Smooth muscle cell (in vitro differentiated cells): Measurements from ENCODE around the gene CFHR5. TPM values are rescaled to one million over a fixed set of nuclear protein-coding genes. Genes with fewer than 3 reads are reported as not detected.
A peak's percentile ranks its signal among the peaks of the same experiment; 100 is the strongest.
"Not testable (repeated sequence)": the region's sequence is repeated elsewhere in the genome, so short reads cannot be mapped to it uniquely, and the experiment has no call there.

ENCODE experiments used
- DNase-seq: peaks from one replicate; lab custom pipeline; 2025; ENCODE audit not compliant: unreplicated experiment; lab: John Stamatoyannopoulos, UW
- H2AFZ ChIP-seq: fragments of 200-600 bp; sonication (generic); 2 replicates; pipeline ENCODE4 v1.6.0; 2016; ENCODE audit warnings: antibody characterized with exemption, low read depth, mild to moderate bottlenecking
- H3F3A ChIP-seq: fragments of 200-600 bp; sonication (generic); 2 replicates; pipeline ENCODE4 v1.6.0; 2017; ENCODE audit warnings: antibody characterized with exemption, low read depth
- H3K27ac ChIP-seq: fragments of 200-600 bp; sonication (generic); 2 replicates; pipeline ENCODE4 v1.5.1; 2016; ENCODE audit warnings: low read depth, mild to moderate bottlenecking
- H3K27me3 ChIP-seq: fragments of 200-600 bp; sonication (generic); 2 replicates; pipeline ENCODE4 v1.6.1; 2016; ENCODE audit warnings: low read depth, mild to moderate bottlenecking
- H3K36me3 ChIP-seq: fragments of 200-600 bp; sonication (generic); 2 replicates; pipeline ENCODE4 v1.5.1; 2016; ENCODE audit warnings: low read depth
- H3K4me1 ChIP-seq: fragments of 200-600 bp; sonication (generic); 2 replicates; pipeline ENCODE4 v1.5.1; 2016; ENCODE audit warnings: low read depth
- H3K4me2 ChIP-seq: fragments of 200-600 bp; sonication (generic); 2 replicates; pipeline ENCODE4 v1.6.0; 2016; ENCODE audit warnings: mild to moderate bottlenecking
- H3K4me3 ChIP-seq: fragments of 200-600 bp; sonication (generic); 2 replicates; pipeline ENCODE4 v1.5.1; 2016; ENCODE audit warnings: mild to moderate bottlenecking
- H3K79me2 ChIP-seq: fragments of 200-600 bp; sonication (generic); 2 replicates; pipeline ENCODE4 v1.6.0; 2016; ENCODE audit warnings: low read depth, mild to moderate bottlenecking
- H3K9ac ChIP-seq: fragments of 200-600 bp; sonication (generic); 2 replicates; pipeline ENCODE4 v1.6.0; 2016; ENCODE audit warnings: low read depth
- H3K9me3 ChIP-seq: fragments of 200-600 bp; sonication (generic); replicated peaks from 2 replicates; pipeline ENCODE4 v1.5.1; 2016; ENCODE audit warnings: low read depth
- H4K20me1 ChIP-seq: fragments of 200-600 bp; sonication (generic); 2 replicates; pipeline ENCODE4 v1.6.0; 2016; ENCODE audit warnings: low read depth
- CTCF ChIP-seq: fragments of 200-600 bp; sonication (generic); IDR thresholded peaks from 2 replicates; pipeline ENCODE4 v1.5.1; 2017; ENCODE audit warnings: borderline replicate concordance, mild to moderate bottlenecking, antibody characterized with exemption; ENCODE audit not compliant: insufficient read depth, poor library complexity, severe bottlenecking
- WGBS: methylation state at CpG from one replicate; pipeline ENCODE4 v1.1.7; 2016; ENCODE audit warnings: low lambda C conversion rate; 5-methylcytosine and 5-hydroxymethylcytosine counted together
- polyA plus RNA-seq: library from polyadenylated mRNA; unstranded; fragments of >200 nt; fragmentation: Nextera tagmentation; extraction: Ambion mirVana; gene quantifications from 2 replicates; pipeline ENCODE4 v1.2.1, GENCODE V29; 2016
- total RNA-seq: library from RNA; depleted of rRNA; stranded (reverse); fragments of >200 nt; gene quantifications from 2 replicates; pipeline ENCODE4 v1.2.3, GENCODE V29; 2014

Gene CFHR5
- total and polyA plus RNA-seq, 2 experiments from 2014 or later, result not detected

DNA sequence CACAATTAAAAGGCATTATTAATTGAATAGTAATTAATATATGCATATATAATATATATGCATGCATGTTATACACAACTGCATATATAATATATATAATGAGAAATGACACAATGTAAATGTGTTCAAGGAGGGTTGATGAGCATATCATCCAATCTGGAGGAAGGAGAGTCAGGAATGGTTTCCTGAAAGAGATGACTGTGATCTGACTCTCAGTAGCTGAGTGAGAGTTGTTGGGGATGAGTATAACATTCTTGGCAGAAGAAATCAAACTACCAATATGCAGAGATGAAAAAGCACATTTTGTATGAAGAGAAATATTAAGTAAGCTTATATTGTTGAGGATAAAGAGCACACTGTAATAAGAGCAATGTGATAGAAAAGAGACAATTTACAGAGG, 52.4 kb downstream of the CFHR5 start:
- no peaks in the 10 kb centered on the region for H3K27me3 ChIP-seq
- H3K4me2 ChIP-seq, result no peak overlapping the region
- DNase-seq, result no peak
- H3K27ac ChIP-seq, result no peak overlapping the region
- no peaks in the 10 kb centered on the region for H4K20me1 ChIP-seq
- no peak overlapping the region for H3K9ac ChIP-seq
- no peaks in the 10 kb centered on the region for H3K79me2 ChIP-seq
- H3K36me3 ChIP-seq, result no peaks in the 10 kb centered on the region
- no peak for TF ChIP-seq CTCF
- no peaks in the 10 kb centered on the region for H3F3A ChIP-seq
- H3K4me1 ChIP-seq, result no peaks in the 10 kb centered on the region
- no peak overlapping the region for H2AFZ ChIP-seq
- no peaks in the 10 kb centered on the region for H3K9me3 ChIP-seq
- no peak overlapping the region for H3K4me3 ChIP-seq

DNA sequence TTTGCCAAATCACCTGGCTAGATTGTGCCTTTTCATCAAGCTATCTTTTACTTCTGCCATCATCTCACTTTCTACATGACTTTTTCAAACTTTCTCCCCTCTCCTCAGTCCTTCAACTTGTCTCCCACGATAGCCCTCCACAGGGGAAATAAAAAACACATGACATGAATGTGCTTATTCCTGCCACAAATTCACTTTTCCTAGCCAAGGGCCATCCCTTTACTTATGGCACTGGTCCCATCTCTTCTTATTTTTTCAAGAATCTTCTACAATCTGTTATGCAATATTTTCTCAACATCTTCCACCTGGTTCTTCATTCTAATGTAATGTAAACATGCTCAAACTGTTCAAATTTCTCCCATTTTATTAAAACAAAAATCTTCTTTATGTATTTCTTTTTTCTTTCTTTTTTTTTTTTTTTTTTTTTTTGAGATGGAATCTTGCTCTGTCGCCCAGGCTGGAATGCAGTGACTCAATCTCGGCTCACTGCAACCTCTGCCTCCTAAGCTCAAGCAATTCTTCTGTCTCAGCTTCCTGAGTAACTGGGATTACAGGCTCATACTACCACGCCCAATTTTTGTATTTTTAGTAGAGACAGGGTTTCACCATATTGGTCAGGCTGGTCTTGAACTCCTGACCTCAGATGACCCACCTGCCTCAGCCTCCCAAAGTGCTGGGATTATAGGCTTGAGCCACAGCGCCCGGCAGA, 57.4 kb downstream of the CFHR5 start:
- not testable (repeated sequence) for H3K9ac ChIP-seq, H3K79me2 ChIP-seq, H3F3A ChIP-seq, H3K27ac ChIP-seq, H3K4me2 ChIP-seq, H3K36me3 ChIP-seq, H3K4me3 ChIP-seq, H3K9me3 ChIP-seq, H3K27me3 ChIP-seq, H4K20me1 ChIP-seq, DNase-seq, H3K4me1 ChIP-seq
- H2AFZ ChIP-seq, result peak overlapping the region; percentile 24
- 52% methylated on average over 5 of the region's 6 CpGs for WGBS

DNA sequence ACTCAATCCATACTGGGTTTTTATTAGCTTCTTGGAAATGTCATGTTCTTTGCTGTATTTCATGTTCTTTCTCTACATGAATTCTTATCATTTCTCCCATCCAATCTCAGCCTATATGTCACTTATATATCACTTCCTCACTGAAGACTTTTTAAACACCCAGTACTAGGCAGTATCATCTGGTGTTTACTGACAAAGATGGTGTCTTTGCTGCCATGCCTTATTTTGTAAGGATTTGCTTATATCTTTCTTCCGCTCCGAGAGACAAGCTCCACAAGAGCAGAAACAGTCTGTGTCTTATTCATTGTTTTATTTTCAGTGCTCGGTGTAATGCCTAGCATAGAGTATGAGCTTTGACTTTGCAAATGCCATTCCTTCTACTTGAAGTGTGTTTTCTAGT, 59.5 kb downstream of the CFHR5 start:
- no peak overlapping the region for H3K9ac ChIP-seq

More for the DNA sequence above, 59.5 kb downstream of the CFHR5 start:
- H3K79me2 ChIP-seq, result no peaks in the 10 kb centered on the region
- H4K20me1 ChIP-seq, result no peaks in the 10 kb centered on the region
- no peaks in the 10 kb centered on the region for H3K4me1 ChIP-seq
- H3K4me3 ChIP-seq, result no peak overlapping the region
- no peaks in the 10 kb centered on the region for H3K27me3 ChIP-seq
- no peaks in the 10 kb centered on the region for H3K9me3 ChIP-seq
- no peaks in the 10 kb centered on the region for H3F3A ChIP-seq
- no peaks in the 10 kb centered on the region for H3K36me3 ChIP-seq
- no peak for TF ChIP-seq CTCF
- H3K4me2 ChIP-seq, result no peak overlapping the region
- H3K27ac ChIP-seq, result no peak overlapping the region
- WGBS, result 94% methylated on average over 3 of the region's 3 CpGs
- no peak for DNase-seq
- H2AFZ ChIP-seq, result no peak overlapping the region
